Neural cell (in vitro differentiated cells): Measurements from ENCODE around the gene IGF1.

Experiments used
- CTCF ChIP-seq: fragments of 450-650 bp; IDR thresholded peaks from 2 replicates; pipeline ENCODE4 v1.5.1; 2014; ENCODE audit warnings: antibody characterized with exemption, mild to moderate bottlenecking, moderate library complexity; ENCODE audit not compliant: poor library complexity, severe bottlenecking
- EP300 ChIP-seq: fragments of 450-650 bp; conservative IDR thresholded peaks from 2 replicates; pipeline ENCODE4 v1.6.1; 2014; ENCODE audit warnings: antibody characterized with exemption, mild to moderate bottlenecking, moderate library complexity; ENCODE audit not compliant: poor library complexity, severe bottlenecking
- EZH2 ChIP-seq: fragments of 200-600, 300-800 bp; shearing (Covaris generic), sonication (generic); IDR thresholded peaks from 2 replicates; pipeline ENCODE4 v1.6.1; 2014; ENCODE audit warnings: antibody characterized with exemption, low read length, borderline replicate concordance, mild to moderate bottlenecking; ENCODE audit not compliant: insufficient read depth, poor library complexity, severe bottlenecking
- MXI1 ChIP-seq: fragments of 450-650 bp; conservative IDR thresholded peaks from 2 replicates; pipeline ENCODE4 v1.6.1; 2014; ENCODE audit warnings: antibody characterized with exemption, mild to moderate bottlenecking; ENCODE audit not compliant: poor library complexity, severe bottlenecking
- POLR2AphosphoS5 ChIP-seq: IDR thresholded peaks from 2 replicates; pipeline ENCODE4 v1.6.1; 2012
- RAD21 ChIP-seq: fragments of 450-650 bp; conservative IDR thresholded peaks from 2 replicates; pipeline ENCODE4 v1.6.1; 2014; ENCODE audit warnings: antibody characterized with exemption, mild to moderate bottlenecking, moderate library complexity
- REST ChIP-seq: IDR thresholded peaks from 2 replicates; pipeline ENCODE4 v1.6.1; 2012; ENCODE audit warnings: borderline replicate concordance
- SMC3 ChIP-seq: fragments of 450-650 bp; conservative IDR thresholded peaks from 2 replicates; pipeline ENCODE4 v1.6.1; 2014; ENCODE audit warnings: antibody characterized with exemption, mild to moderate bottlenecking, moderate library complexity; ENCODE audit not compliant: poor library complexity
- TAF1 ChIP-seq: IDR thresholded peaks from 2 replicates; pipeline ENCODE4 v1.6.1; 2012; ENCODE audit warnings: low read depth

- TF ChIP-seq CTCF (no peak), EP300 (no peak), RAD21 (no peak), POLR2AphosphoS5 (no peak), EZH2 (no peak), REST (no peak), MXI1 (no peak), TAF1 (no peak), SMC3 (no peak)
Measured at GRCh38 chr12:102408487-102409297, 71.7 kb downstream of the IGF1 start.
